Measurements from ENCODE around the gene SECTM1. TPM values are rescaled to one million over a fixed set of nuclear protein-coding genes. Genes with fewer than 3 reads are reported as not detected.
A peak's percentile ranks its signal among the peaks of the same experiment; 100 is the strongest.

Gene SECTM1
- total RNA-seq, 1 donor from 2014 or later = 3.0 TPM

DNA sequence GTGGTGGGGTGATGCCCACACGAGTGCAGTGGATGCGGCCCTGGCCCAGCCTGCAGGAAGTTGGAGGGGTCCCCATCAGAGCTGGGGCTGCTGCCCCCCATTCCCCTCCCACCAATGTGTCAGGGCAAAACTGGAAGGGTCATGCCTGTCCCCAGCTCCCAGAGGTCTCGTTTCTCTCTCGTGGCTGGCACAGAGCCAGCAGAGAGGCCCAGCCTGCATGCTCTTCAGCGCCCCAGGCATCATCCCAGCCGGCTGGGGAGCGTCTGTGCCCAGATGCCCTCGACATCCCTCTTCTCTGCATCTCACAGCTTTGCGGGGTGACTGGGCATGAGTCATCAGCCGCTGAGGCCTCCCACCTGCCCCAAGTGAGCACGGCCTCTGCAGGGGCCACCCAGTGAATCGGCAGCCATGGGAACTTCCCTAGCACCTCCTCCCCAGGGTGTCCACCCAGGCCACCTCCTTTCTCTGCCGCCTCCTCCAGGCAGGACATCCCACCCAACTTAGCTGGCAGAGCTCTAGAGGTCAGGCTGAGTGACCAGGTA, 50.3 kb downstream of the SECTM1 start:
- no peak for ATAC-seq
- DNase-seq (ENCODE audit: low spot score) = no peak

DNA sequence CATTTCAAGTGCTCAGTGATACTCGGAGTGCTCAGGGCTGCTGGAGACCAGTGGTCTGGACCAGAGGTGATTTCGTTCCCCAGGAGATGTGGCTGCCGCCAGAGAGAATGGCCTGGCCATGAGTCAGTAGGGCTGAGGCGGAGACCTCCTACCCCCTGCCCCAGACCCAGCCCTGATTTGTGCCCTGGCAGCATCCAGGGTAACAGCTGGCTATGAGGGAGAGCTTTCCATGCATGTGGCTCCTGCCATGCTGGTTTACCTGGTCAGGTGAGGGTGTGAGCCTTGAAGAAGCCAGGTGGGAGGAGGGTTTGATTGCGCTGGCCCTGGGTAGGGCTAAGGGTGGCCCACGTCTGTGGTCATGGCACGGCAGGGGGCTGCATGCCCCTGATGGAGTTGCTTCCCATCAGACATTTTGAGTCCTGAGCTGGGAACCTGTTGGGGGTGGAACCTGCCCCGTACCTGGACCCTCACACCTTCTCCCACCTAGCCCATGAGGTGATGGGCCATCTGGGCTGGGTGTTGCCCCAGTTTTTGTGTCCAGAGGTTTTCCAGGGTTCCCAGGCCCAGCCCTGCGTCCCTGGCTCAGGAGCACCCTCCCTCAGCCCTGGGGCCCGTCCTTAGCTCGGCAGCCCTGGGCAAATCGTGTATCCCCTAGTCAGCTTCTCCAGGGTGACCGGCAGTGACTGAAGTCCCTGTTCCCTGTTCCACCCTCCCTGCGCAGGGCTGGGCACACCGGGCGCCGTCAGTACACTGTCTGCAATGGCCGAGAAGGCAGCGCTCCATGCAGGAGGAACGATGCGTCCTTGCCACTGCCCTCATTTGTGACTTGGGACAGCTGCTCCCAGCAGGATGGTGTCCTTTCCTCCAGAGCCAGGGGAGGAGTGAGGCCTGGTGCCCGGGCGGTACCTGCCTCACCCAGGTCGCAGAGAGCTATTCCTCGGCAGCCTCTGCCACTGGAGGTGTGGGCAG, 51.0 kb downstream of the SECTM1 start:
- DNase-seq (ENCODE audit: low spot score) = no peak
- no peak for ATAC-seq

DNA sequence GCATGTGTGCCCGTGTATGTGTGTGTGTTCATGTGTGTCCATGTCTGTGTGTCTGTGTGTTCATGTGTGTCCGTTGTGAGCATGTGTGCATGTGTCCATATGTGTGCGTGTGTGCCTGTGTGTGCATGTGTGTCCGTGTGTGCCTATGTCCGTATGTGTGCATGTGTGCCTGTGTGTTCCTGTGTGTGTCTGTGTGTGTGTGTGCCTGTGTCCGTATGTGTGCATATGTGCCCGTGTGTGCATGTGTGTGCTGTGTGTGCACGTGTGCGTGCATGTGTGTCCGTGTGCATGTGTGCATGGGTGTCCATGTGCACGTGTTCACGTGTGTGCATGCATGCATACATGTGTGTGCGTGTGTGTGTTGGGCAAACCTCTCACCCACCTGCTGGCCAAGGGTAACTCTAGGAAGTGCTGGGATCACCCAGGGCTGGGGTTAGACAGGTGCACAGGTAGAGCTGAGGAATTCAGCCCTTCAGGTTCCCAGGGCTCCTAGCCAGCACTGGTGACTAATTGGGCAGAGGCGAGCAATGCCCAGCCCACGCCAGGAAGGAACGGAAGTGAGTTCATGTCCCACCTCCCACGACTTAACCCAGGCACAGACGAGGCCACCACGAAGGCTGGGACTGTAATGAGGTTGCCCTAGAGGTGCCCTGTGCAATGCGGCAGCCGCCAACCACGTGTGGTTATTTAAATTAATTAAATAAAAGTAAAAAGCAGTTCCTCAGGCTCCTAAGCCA, 51.9 kb downstream of the SECTM1 start:
- ATAC-seq (no peak), DNase-seq (ENCODE audit: low spot score) (no peak)

DNA sequence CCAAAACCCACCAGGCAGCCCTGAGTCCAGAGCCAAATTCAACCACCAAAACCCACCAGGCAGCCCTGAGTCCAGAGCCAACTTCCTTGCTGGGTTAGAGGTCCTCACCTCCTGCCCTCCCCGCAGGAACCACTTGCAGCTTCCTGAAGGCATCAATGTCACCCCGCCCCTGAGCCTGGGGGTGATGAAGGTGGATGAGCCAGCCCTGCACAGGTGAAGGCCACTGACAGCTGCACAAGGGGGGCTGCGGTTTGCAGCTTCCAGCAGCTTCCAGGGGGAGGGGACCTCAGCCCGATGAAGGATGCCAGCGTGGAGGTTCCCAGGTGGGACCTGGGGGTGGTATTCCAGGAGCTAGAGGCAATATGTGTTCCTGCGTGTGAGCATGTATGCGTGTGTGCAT, 52.5 kb downstream of the SECTM1 start:
- no peak for DNase-seq (ENCODE audit: low spot score)

DNA sequence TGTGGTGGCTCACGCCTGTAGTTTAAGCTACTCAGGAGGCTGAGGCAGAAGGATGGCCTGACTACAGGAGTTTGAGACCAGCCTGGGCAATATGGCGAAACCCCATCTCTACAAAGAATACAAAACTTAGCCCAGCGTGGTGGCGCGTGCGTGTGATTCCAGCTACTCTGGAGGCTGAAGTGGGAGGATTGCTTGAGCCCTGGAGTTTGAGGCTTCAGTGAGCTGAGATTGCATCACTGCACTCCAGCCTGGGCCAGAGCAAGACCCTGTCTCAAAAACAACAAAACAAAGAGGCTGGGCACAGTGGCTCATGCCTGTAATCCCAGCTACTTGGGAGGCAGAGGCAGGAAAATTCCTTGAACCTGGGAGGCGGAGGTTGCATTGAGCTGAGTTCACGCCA, 53.0 kb downstream of the SECTM1 start:
- DNase-seq (ENCODE audit: low spot score) (no peak), ATAC-seq (no peak)

More for the DNA sequence above, 52.5 kb downstream of the SECTM1 start:
- ATAC-seq = no peak

DNA sequence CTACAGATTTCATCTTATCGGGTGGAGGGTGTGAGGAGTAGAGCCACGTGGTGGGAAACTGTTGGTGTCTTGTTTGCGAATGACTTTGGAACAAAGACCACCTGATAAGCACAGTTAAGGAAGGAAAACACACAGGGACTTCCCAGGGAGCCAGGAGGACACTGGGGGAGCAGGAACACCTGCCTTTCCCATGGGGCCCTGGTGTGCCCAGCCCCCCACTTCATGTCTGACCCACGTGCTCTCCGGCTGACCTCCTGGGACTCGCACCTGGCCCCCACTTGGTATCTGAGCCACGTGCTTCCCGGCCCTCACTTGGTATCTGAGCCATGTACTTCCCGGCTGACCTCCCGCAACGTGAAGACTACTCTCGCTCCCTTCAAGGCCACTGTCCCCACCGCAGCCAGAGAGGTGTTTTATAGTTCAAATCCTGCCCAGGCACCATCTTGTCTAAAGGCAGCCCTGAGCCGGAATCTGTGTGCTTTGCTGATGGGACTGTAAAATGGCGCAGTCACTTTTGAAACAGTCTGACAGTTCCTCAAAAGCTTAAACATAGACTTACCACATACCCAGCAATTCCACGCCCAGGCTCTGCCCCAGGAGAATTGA, 54.7 kb downstream of the SECTM1 start:
- ATAC-seq (no peak), DNase-seq (ENCODE audit: low spot score) (no peak)

DNA sequence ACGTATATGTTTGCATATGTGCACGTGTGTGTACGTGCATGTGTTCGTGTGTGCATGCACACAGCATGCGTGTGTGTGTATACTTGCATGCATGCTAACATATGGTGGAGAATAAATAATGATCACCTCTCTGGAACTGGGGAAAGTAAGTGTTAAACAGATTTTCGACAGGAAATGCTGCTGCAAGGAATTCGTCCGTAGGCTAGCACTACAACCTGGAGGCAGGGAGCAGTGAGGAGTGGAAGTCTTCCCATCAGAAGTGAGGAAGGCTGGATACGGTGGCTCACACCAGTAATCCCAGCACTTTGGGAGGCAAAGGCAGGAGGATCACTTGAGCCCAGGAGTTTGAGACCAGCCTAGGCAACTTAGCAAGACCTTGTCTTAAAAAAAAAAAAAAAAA, 55.3 kb downstream of the SECTM1 start:
- DNase-seq (ENCODE audit: low spot score) (no peak), ATAC-seq (no peak)

DNA sequence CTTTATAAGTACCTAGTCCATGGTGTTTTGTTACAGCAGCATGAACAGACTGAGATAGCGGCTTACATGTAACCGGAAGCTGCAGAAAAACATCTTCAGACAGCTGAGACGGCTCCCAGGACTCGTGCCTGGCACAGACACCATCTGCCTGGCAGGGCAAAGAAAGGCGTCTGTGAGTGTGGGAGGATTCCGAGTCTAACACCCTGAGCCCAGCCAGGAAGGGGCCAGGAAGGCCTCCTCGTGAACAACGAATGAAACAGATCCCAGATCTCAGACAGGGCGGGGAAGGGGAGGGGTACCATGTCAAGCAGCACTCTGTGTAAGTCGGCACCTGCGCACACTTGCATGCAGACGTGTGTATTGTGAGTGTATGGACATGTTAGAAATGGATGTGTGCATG, 55.7 kb downstream of the SECTM1 start:
- no peak for DNase-seq (ENCODE audit: low spot score)
- no peak for ATAC-seq

DNA sequence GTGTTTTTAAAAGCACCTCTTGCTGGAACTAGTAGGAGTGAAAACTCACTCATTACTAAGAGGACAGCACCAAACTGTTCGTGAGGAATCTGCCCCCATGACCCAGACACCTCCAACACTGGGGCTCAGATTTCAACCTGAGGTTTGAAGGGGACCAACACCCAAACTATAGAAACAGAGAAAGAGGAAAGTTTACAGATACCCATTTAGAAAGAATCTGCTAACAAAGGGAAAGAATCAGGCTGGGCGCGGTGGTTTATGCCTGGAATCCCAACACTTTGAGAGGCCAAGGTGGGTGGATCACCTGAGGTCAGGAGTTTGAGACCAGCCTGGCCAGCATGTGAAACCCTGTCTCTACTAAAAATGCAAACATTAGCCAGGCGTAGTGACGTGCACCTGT, 56.6 kb downstream of the SECTM1 start:
- no peak for ATAC-seq
- DNase-seq (ENCODE audit: low spot score) = no peak

DNA sequence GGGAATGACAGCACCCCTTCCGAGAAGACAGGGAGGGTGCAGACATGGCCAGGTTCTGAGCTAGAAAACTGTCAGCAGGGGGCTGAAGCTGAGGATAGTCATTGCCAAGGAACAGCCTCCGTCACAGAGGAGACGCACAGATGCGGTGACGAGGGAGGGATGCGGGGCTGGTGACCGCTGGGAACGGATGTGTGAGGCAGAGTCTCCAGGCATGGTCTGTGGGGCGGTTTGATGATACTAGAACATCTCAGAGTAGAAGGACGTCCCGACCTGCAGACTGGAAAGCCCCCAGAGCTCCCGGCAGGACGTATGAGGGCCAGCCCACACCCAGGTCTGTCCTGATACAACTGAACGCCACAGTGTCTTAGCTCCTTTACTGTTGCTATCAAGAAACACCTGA, 58.2 kb downstream of the SECTM1 start:
- DNase-seq (ENCODE audit: low spot score) (no peak), ATAC-seq (no peak)

DNA sequence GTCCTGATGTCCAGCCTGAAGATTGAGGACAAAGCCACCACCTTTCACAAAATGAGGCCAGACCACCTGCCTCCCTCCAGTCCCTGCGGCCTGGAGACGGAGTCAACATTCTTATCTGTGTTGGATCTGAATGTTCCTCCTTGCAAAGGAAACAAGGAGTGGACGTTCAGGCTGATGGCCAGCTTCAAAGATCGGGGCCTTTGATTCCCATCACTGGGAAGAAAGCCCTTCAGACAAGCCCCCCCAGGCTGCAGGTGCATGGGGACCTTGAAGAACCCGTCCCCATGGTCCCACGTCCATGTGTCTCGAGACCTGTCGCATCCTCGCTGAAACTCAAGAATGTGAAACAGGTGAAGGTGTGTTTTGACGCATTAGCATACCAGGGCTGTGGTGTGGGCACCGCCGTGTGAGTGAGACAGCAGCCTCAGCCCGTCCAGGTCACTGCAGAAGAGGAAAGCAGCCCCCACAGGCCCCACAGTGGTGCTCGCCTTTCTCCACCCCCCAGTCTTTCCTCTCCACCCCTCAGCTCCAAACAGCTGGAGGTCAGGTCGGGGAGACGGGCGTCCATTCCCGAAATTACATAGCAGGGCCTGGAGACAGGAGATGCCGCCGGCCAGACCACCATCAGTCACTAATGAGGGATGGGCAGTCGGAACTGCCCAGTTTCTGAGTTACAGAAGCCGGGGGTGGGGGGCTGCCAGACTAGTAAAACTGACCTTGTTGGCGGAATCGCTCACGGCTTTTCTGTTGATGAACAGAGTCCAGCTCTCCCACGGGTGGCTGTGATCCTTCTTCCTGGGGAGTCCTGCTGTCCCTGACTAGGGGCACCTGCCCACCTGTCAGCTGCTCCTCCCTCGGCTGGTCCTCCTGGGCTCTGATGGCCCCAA, 59.2 kb downstream of the SECTM1 start:
- DNase-seq (ENCODE audit: low spot score) = no peak
- no peak for ATAC-seq

DNA sequence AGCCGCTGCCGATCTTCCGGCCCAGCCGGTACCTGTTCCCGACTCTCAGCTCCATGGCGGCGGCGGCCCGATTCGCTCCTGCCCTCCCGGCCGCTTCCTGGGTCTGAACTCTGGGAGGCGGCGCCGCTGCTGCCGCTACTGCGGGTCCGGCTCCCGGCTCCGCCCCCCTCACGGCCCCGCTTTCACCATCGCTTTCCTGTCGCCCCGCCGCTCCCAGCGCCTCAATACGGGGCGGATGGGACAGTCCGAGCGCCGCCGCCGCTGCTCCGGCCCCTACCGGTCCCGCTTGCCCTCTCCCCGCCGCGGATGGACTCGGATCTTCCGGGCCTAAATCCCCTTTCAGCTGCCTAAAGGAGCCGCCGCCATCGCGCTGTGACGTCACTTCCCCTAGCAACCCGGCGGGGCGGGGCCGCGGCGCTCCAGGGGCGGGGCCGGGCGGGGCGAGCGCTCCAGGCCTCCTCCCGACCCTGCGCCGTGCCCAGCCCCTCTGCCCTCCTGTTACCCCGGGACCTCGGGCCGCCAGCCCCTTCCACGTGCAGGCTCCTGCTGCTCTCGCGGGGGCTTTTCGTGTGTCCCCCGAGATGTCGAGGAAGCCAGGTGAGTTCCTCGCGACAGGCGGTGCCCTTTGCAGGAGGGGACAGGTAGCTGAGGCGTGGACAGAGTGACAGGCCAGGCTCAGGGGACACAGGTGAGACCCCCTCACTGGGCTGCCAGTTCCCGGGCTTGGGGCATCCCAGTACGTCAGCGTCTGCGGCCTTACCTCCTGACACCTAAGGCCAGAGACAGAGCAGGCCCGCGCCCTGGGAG, 60.0 kb downstream of the SECTM1 start, which contains the start of gene CSNK1D:
CSNK1D (minus strand) TSS at position 374 of the 807 bp plus-strand sequence; CDS start at position 55, 319 bp downstream.
- peak; percentile 92 for DNase-seq (ENCODE audit: low spot score)

DNA sequence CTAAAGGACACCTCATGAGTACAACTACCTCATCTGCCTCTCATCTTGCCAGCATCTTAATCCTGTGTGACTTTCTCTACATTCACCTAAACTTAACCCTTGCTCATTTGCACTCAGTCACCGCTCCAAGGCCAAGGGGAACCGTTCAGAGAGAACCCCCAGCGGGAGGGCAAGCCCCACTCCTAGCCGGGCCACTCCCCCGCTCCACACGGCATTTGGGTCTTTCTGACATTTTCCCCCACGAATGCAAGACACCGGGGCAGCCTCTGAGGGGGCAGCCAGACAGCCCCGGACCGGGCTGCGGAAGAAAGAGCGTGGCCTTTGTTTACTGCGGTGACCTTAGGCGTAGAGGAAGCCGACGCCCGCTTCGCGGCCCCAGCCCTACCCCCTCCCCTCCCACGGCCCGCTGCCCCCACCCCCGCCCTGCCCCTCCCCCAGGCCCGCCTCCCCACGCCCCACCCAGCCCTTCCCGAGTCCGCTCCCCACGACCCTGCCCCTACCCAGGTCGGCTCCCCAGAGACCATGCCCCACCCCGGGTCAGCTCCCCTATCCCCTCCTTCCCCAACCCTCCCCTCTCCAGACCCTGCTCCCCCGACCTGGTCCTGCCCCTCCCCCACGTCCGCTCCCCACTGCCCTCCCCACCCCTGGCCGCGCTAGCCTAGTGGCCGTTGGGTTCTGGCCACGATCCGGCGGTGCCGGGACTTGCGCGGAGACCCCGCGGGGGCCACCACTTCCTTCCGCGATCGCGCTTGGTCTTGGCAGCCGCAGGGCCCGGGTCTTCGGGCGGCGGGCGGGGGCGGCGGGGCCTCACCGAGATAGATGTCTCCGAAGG, 60.9 kb downstream of the SECTM1 start:
- ATAC-seq (peak; percentile 38), DNase-seq (ENCODE audit: low spot score) (peak; percentile 65)

More for the DNA sequence above, 60.0 kb downstream of the SECTM1 start, which contains the start of gene CSNK1D:
- ATAC-seq = peak; percentile 92

DNA sequence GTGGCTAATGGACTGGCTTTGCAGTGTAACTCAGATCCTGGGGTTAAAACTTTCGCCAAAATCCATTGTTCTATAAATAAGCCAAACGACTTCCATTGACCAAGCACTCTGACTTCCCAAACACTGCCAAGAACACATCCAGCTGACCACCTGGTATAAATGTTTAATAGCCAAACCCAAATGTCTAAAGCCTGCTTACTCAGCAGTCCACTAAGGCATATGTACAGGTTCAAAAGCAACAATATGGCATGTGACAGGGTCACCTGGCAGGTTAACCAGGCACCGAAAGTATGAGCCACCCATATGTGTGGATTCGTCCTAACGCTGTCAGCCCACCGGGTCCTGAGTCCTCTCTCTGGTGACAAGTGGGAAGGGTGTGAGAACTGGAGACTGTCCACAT, 62.2 kb downstream of the SECTM1 start:
- no peak for DNase-seq (ENCODE audit: low spot score)
- ATAC-seq = no peak
